Lung (tissue), 12 donors: ENCODE data around the gene CDK16. TPM values are rescaled to one million over a fixed set of nuclear protein-coding genes. Genes with fewer than 3 reads are reported as not detected.

Experiments used
- ATAC-seq: fragments of 200-7000 bp; cut with Tn5 transposase; one replicate; pipeline ENCODE4 v1.9.1; 2020; ENCODE audit warnings: moderate number of reproducible peaks; ENCODE audit not compliant: insufficient read depth, low FRiP score
- DNase-seq, 3 donors: peaks; one replicate each; pipeline ENCODE4 v3.0.0-alpha.2; 2013 to 2017
- H3K27ac ChIP-seq, 2 donors: one replicate each; pipeline ENCODE4 v1.5.1; 2013; ENCODE audit warnings: mild to moderate bottlenecking in 2 of 2, moderate library complexity in 2 of 2, control low read depth in 1 of 2, inconsistent platforms in 1 of 2, low read depth in 1 of 2, low read length in 1 of 2
- H3K27me3 ChIP-seq, 3 donors: one replicate each; pipeline ENCODE4 v1.5.1; 2013; ENCODE audit warnings: low read length in 2 of 3; ENCODE audit not compliant: control insufficient read depth in 3 of 3, insufficient read depth in 3 of 3
- H3K36me3 ChIP-seq, 4 donors: one replicate each; pipeline ENCODE4 v1.5.1; 2013; ENCODE audit warnings: low read length in 4 of 4, mild to moderate bottlenecking in 1 of 4, moderate library complexity in 1 of 4; ENCODE audit not compliant: control insufficient read depth in 4 of 4, insufficient read depth in 4 of 4
- H3K4me1 ChIP-seq, 5 donors: one replicate each; pipeline ENCODE4 v1.5.1; 2013; ENCODE audit warnings: low read length in 5 of 5, mild to moderate bottlenecking in 2 of 5, moderate library complexity in 1 of 5; ENCODE audit not compliant: control insufficient read depth in 5 of 5, insufficient read depth in 5 of 5
- H3K4me3 ChIP-seq: one replicate; pipeline ENCODE4 v1.5.1; 2013; ENCODE audit warnings: mild to moderate bottlenecking, control low read depth, moderate library complexity
- H3K9ac ChIP-seq, 2 donors: one replicate each; pipeline ENCODE4 v1.5.1; 2013; ENCODE audit warnings: low read length in 2 of 2, control low read depth in 1 of 2; ENCODE audit not compliant: insufficient read depth in 1 of 2
- H3K9me3 ChIP-seq, 4 donors: one replicate each; pipeline ENCODE4 v1.5.1; 2013; ENCODE audit warnings: low read length in 3 of 4, mild to moderate bottlenecking in 1 of 4, moderate library complexity in 1 of 4; ENCODE audit not compliant: control insufficient read depth in 4 of 4, insufficient read depth in 3 of 4
- CTCF ChIP-seq: IDR thresholded peaks from 2 replicates; pipeline ENCODE4 v1.5.1; 2012; ENCODE audit warnings: mild to moderate bottlenecking; ENCODE audit errors: control extremely low read depth, extremely low read depth
- WGBS, 2 donors: extraction: QIAGEN DNeasy Blood & Tissue Kit; methylation state at CpG; one replicate each; pipeline ENCODE4 v1.1.7; 2013; 5-methylcytosine and 5-hydroxymethylcytosine counted together
- polyA plus RNA-seq, 2 donors: library from polyadenylated mRNA; stranded (reverse); fragments of 200-250 nt; gene quantifications; one replicate each; pipeline ENCODE4 v1.2.1, GENCODE V29; 2013
- total RNA-seq, 2 donors: library from RNA; depleted of rRNA in 1 of 2; stranded (reverse); fragments of >200 nt in 1 of 2; gene quantifications; one replicate each; pipeline ENCODE4 v1.2.1, GENCODE V29; 2014 to 2021
- donor health status: control.
- donor health status: control.
- donor health status: Bipolar disorder and iron deficiency.
- donor health status: healthy.
- donor health status: DM: yes; HTN: yes; CAD: no.

Gene CDK16
- total and polyA plus RNA-seq, 4 donors, result 50.1 to 93.5 (median 60.5) TPM

GRCh38 chrX:47214435-47215077, 3.9 kb upstream of the CDK16 start:
- ATAC-seq (no peak), DNase-seq (no peak)
- TF ChIP-seq CTCF, result no peak
- Histone ChIP-seq H3K4me3 (no peak overlapping the region), H3K36me3 (peaks cover 10 to 55% (median 53%) of the 10 kb centered on the region in 4 donors), H3K27ac (no peak overlapping the region), H3K9ac (no peak overlapping the region), H3K9me3 (peaks cover 0 to 9% (median 0%) of the 10 kb centered on the region in 4 donors), H3K27me3 (peaks cover 0 to 4% (median 0%) of the 10 kb centered on the region in 3 donors), H3K4me1 (peaks cover 0 to 16% (median 6%) of the 10 kb centered on the region in 5 donors)
- WGBS, 2 donors, result 91 to 95% methylated on average over 18 to 20 of the region's 20 CpGs

DNA sequence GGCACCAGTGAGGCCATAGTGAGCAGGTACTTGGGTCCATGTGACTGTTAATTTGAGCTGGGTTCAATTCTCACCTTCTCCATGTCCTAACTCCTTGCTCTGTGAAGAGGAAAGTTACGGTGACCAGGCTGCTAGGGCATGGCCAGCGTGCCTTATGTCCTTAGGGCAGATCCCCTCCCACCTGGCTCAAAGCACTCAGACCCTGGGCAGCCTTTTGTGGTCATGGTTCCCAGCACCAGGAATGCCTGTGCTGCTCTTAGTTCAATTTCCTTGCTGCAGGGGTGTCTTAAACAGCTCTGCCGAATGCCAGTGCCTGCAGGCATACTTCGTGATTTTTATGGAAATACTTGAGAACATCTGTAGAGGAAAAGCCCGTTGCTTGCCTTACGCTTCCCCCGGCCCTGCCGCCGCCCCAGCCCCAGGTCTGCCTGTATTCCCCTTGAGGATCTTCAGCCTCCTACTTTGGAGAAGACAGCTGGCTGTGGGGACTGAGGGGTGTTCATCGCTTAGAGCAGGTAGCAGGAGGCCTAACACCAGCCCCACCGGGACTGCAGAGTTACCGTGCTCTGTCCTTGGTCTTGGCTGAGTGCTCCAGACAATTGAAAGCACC, 3.1 kb upstream of the CDK16 start:
- no peak overlapping the region for H3K27ac ChIP-seq
- DNase-seq, result no peak
- H3K36me3 ChIP-seq, result peaks cover 10 to 47% (median 46%) of the 10 kb centered on the region in 4 donors

GRCh38 chrX:47216393-47216925, 2.0 kb upstream of the CDK16 start:
- ATAC-seq, result no peak

More for the DNA sequence above, 3.1 kb upstream of the CDK16 start:
- H3K9me3 ChIP-seq, result peaks cover 0 to 5% (median 0%) of the 10 kb centered on the region in 4 donors
- 95 to 96% methylated on average over 10 to 12 of the region's 12 CpGs for WGBS, 2 donors
- H3K4me1 ChIP-seq, result peaks cover 0 to 25% (median 14%) of the 10 kb centered on the region in 5 donors
- no peak for ATAC-seq
- no peak for TF ChIP-seq CTCF
- peaks cover 0 to 2% (median 0%) of the 10 kb centered on the region in 3 donors for H3K27me3 ChIP-seq
- H3K9ac ChIP-seq, result no peak overlapping the region
- H3K4me3 ChIP-seq, result no peak overlapping the region

More at GRCh38 chrX:47216393-47216925, 2.0 kb upstream of the CDK16 start:
- Histone ChIP-seq H3K9ac (peak overlapping the region in 1 of 2 donors; percentile 78), H3K27me3 (peaks cover 0 to 5% (median 0%) of the 10 kb centered on the region in 3 donors), H3K4me1 (peaks cover 0 to 28% (median 16%) of the 10 kb centered on the region in 5 donors), H3K9me3 (peaks cover 0 to 5% (median 0%) of the 10 kb centered on the region in 4 donors), H3K36me3 (peaks cover 12 to 36% (median 36%) of the 10 kb centered on the region in 4 donors), H3K27ac (peak overlapping the region in 1 of 2 donors; percentile 88), H3K4me3 (no peak overlapping the region)
- no peak for DNase-seq
- 79 to 91% methylated on average over 8 of the region's 8 CpGs for WGBS, 2 donors
- TF ChIP-seq CTCF, result no peak
